Ishikawa (cell line): ENCODE measurements around the gene ASB1.

Source experiments
- CEBPB ChIP-seq: IDR thresholded peaks from 2 replicates; pipeline ENCODE4 v1.6.1; 2012
- CREB1 ChIP-seq: IDR thresholded peaks from 2 replicates; pipeline ENCODE4 v1.6.1; 2012; ENCODE audit warnings: low read depth
- EGR1 ChIP-seq: IDR thresholded peaks from 2 replicates; pipeline ENCODE4 v1.6.1; 2012
- EP300 ChIP-seq: IDR thresholded peaks from 2 replicates; pipeline ENCODE4 v1.6.1; 2012; ENCODE audit warnings: borderline replicate concordance
- FOXM1 ChIP-seq: IDR thresholded peaks from 2 replicates; pipeline ENCODE4 v1.6.1; 2012; ENCODE audit warnings: low read depth, borderline replicate concordance
- MAX ChIP-seq: IDR thresholded peaks from 2 replicates; pipeline ENCODE4 v1.6.1; 2012
- NFIC ChIP-seq: IDR thresholded peaks from 2 replicates; pipeline ENCODE4 v1.6.1; 2012
- RAD21 ChIP-seq: IDR thresholded peaks from 2 replicates; pipeline ENCODE4 v1.6.1; 2012; ENCODE audit warnings: low read depth
- REST ChIP-seq: IDR thresholded peaks from 2 replicates; pipeline ENCODE4 v1.6.1; 2012; ENCODE audit warnings: low read depth, mild to moderate bottlenecking
- TAF1 ChIP-seq: IDR thresholded peaks from 2 replicates; pipeline ENCODE4 v1.6.1; 2012; ENCODE audit warnings: low read depth, mild to moderate bottlenecking
- TCF12 ChIP-seq: IDR thresholded peaks from 2 replicates; pipeline ENCODE4 v1.6.1; 2012; ENCODE audit warnings: low read depth
- TEAD4 ChIP-seq: IDR thresholded peaks from 2 replicates; pipeline ENCODE4 v1.6.1; 2012
- USF1 ChIP-seq: IDR thresholded peaks from 2 replicates; pipeline ENCODE4 v1.6.1; 2012
- YY1 ChIP-seq: IDR thresholded peaks from 2 replicates; pipeline ENCODE4 v1.6.1; 2012; ENCODE audit warnings: low read depth
- ZBTB7A ChIP-seq: IDR thresholded peaks from 2 replicates; pipeline ENCODE4 v1.6.1; 2012; ENCODE audit warnings: low read depth

ASB1 gene

GRCh38 chr2:238380785-238381184 is 45.9 kb upstream of the ASB1 start:
- TF ChIP-seq CREB1 (no peak), EP300 (no peak), TAF1 (no peak), EGR1 (no peak), YY1 (no peak), USF1 (no peak), ZBTB7A (no peak), TCF12 (no peak), MAX (no peak), CEBPB (no peak), RAD21 (no peak), TEAD4 (no peak), REST (no peak), FOXM1 (no peak), NFIC (no peak)

- TF ChIP-seq EP300, result no peak
- no peak for TF ChIP-seq MAX
- TF ChIP-seq TEAD4, result no peak
- no peak for TF ChIP-seq REST
- no peak for TF ChIP-seq CEBPB
- TF ChIP-seq NFIC, result no peak
- TF ChIP-seq RAD21, result no peak
- no peak for TF ChIP-seq TCF12
- TF ChIP-seq TAF1, result no peak
- TF ChIP-seq FOXM1, result no peak
- no peak for TF ChIP-seq EGR1
- no peak for TF ChIP-seq CREB1
- TF ChIP-seq USF1, result no peak
- TF ChIP-seq ZBTB7A, result no peak
- no peak for TF ChIP-seq YY1
Observed at GRCh38 chr2:238381341-238382115, 45.2 kb upstream of the ASB1 start.

- TF ChIP-seq MAX (no peak), USF1 (no peak), YY1 (no peak), REST (no peak), RAD21 (no peak), ZBTB7A (no peak), EP300 (no peak), EGR1 (no peak), CREB1 (no peak), FOXM1 (no peak)
Observed at GRCh38 chr2:238382381-238382781, 44.3 kb upstream of the ASB1 start.

GRCh38 chr2:238383135-238383534 is 43.6 kb upstream of the ASB1 start:
- TF ChIP-seq REST, result 0 out of 2 replicates have a peak, but pooled peaks have one; percentile 11
- TF ChIP-seq TCF12, result no peak
- no peak for TF ChIP-seq EP300
- TF ChIP-seq NFIC, result no peak
